Adrenal gland (tissue), 12 donors: ENCODE data around the gene ATP13A1. TPM values are rescaled to one million over a fixed set of nuclear protein-coding genes. Genes with fewer than 3 reads are reported as not detected.
A peak's percentile ranks its signal among the peaks of the same experiment; 100 is the strongest.
"Not testable (repeated sequence)": the region's sequence is repeated elsewhere in the genome, so short reads cannot be mapped to it uniquely, and the experiment has no call there.

Experiments
- DNase-seq, 7 donors: peaks; one replicate each; pipeline ENCODE4 v3.0.0-alpha.2; 2019 to 2020
- H3K27ac ChIP-seq, 5 donors: fragments of 200-600 bp; sonication (generic) in 4 of 5; 1 replicate in 3 of 5; 2 replicates in 2 of 5; pipeline versions ENCODE4 v1.5.1 to v1.8.0; 2016 to 2020; ENCODE audit warnings: mild to moderate bottlenecking in 1 of 5
- H3K27me3 ChIP-seq: fragments of 200-600 bp; 2 replicates; pipeline ENCODE4 v1.8.0; 2021
- H3K36me3 ChIP-seq, 2 donors: fragments of 200-600 bp; replicated peaks in 1 of 2; 1 replicate in 1 of 2; 2 replicates in 1 of 2; pipeline versions ENCODE4 v1.5.1 to v1.8.0; 2018 to 2022
- H3K4me1 ChIP-seq, 2 donors: fragments of 200-600 bp; replicated peaks in 1 of 2; 1 replicate in 1 of 2; 2 replicates in 1 of 2; pipeline versions ENCODE4 v1.5.1 to v1.8.0; 2018 to 2021
- H3K4me3 ChIP-seq, 4 donors: fragments of 200-600 bp; sonication (generic) in 3 of 4; one replicate each; pipeline ENCODE4 v1.5.1; 2016 to 2018
- H3K9me3 ChIP-seq, 3 donors: fragments of 200-600 bp; sonication (generic) in 1 of 3; replicated peaks in 1 of 3; 1 replicate in 2 of 3; 2 replicates in 1 of 3; pipeline versions ENCODE4 v1.5.1 to v1.8.0; 2016 to 2021
- CTCF ChIP-seq, 6 experiments: fragments of 450-650 bp in 4 of 6; fragments of 200-600 bp in 2 of 6; sonication (generic) in 1 of 6; IDR thresholded peaks; 1 replicate in 5 of 6; 2 replicates in 1 of 6; pipeline versions ENCODE4 v1.5.1 to v1.8.0; 2016 to 2021; ENCODE audit warnings: antibody characterized with exemption in 6 of 6, mild to moderate bottlenecking in 2 of 6, moderate library complexity in 1 of 6
- POLR2A ChIP-seq, 2 donors: fragments of 450-650 bp; IDR thresholded peaks; one replicate each; pipeline ENCODE4 v1.6.1; 2017; ENCODE audit warnings: antibody characterized with exemption in 2 of 2, mild to moderate bottlenecking in 2 of 2, moderate library complexity in 1 of 2
- WGBS, 4 donors: extraction: QIAGEN DNeasy Blood & Tissue Kit in 2 of 4; methylation state at CpG; one replicate each; pipeline versions ENCODE4 v1.1.5 to v1.1.7; 2013 to 2017; 5-methylcytosine and 5-hydroxymethylcytosine counted together
- intact Hi-C, 2 donors: fragments of 100-400 bp; cut with DNase I; formaldehyde crosslinking; loops; one replicate each; pipeline versions ENCODE4 v1.14.1 to v1.15.0; 2022 to 2023
- polyA plus RNA-seq, 3 donors: library from polyadenylated mRNA; stranded (reverse); fragments of 200-250 nt in 2 of 3; fragments of 350-450 nt in 1 of 3; fragmentation: Illumina TruSeq in 1 of 3; extraction: RNeasy Lipid Tissue Mini Kit (QIAGEN cat#74804) in 1 of 3; gene quantifications; one replicate each; pipeline ENCODE4 v1.2.3, GENCODE V29; 2013 to 2014
- total RNA-seq, 9 donors: library from RNA; depleted of rRNA in 4 of 9; stranded (reverse); fragments of >200 nt in 4 of 9; fragments of 120-200 nt in 1 of 9; fragmentation: NEBNext Ultra II Directional in 1 of 9; extraction: Animal tissue kit (Norgen Biotek cat#: 25700) in 1 of 9; gene quantifications; one replicate each; pipeline versions ENCODE4 v1.1.0 to v1.2.4, GENCODE V29; 2013 to 2023
- donor health status: healthy with polysubstance abuse.
- donor health status: Bipolar disorder and iron deficiency.
- donor health status: DM: yes; HTN: yes; CAD: no.
- donor health status: DM: no; HTN: no; CAD: no.
- donor health status: DM: no; HTN: no; CAD: no.
- donor health status: DM: yes; HTN: yes; CAD: no.

Gene ATP13A1
- total and polyA plus RNA-seq, 12 donors, result 18.7 to 195 (median 90.9) TPM

DNA sequence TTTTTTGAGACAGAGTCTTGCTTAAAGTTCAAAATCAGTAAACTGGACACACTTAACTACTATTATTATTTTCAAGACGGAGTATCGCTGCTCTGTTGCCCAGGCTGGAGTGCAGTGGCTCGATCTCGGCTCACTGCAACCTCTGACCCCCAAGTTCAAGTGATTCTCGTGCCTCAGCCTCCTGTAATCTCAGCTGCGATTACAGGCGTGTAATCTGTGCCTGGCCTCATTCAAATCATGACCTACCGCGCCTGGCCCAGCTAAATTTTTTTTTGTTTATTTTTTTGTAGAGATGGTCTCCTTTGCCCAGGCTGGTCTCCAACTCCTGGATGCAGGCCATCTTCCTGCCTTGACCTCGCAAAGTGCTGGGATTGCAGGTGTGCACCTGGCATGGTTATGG lies 28.2 kb upstream of the ATP13A1 start:
- 86 to 97% (median 88%) methylated on average over 10 of the region's 10 CpGs for WGBS, 4 donors
- no peak overlapping the region for H3K27ac ChIP-seq
- no peaks in the 10 kb centered on the region for H3K9me3 ChIP-seq
- H3K27me3 ChIP-seq, result no peaks in the 10 kb centered on the region
- intact Hi-C loops, result no loop called here
- TF ChIP-seq CTCF (IDR thresholded peaks at IDR 0.05) (no peak), POLR2A (IDR thresholded peaks at IDR 0.05) (no peak)
- no peaks in the 10 kb centered on the region for H3K4me1 ChIP-seq
- no peak overlapping the region for H3K4me3 ChIP-seq
- no peak for DNase-seq
- no peaks in the 10 kb centered on the region for H3K36me3 ChIP-seq

DNA sequence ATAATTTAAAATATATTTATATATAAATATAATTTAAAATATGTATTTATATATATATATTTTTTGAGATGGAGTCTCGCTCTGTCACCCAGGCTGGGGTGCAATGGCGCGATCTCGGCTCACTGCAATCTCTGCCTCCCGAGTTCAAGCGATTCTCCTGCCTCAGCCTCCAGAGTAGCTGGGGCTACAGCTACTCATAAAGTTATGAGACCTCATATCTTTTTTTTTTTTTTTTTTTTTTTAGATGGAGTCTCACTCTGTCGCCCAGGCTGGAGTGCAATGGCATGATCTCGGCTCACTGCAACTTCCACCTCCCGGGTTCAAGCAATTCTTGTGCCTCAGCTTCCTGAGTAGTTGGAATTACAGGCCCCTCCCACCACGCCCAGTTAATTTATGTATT lies 25.5 kb upstream of the ATP13A1 start:
- peak in 1 of 7 donors; percentile 49 for DNase-seq
- intact Hi-C loops, H3K27ac ChIP-seq, H3K9me3 ChIP-seq, H3K4me1 ChIP-seq, H3K27me3 ChIP-seq, H3K36me3 ChIP-seq, H3K4me3 ChIP-seq: not testable (repeated sequence)
- WGBS, 4 donors, result 97 to 98% (median 97%) methylated on average over 10 of the region's 10 CpGs

DNA sequence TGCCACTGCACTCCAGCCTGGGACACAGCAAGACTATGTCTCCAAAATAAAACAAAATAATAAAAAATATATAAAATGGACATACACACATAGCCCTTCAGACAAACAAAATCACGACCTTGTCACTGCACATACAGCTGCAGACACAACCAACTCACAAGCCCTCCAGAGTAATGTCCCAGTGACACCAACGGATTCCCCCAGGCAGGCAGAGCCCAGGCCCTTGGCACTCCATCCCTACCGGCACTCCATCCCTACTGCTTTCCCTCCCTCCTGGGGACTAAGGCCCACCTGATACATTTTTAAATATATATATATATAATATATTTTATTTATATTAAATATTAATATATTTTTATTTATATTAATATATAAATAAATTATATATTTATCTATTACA lies 23.6 kb upstream of the ATP13A1 start:
- no peak for TF ChIP-seq POLR2A (IDR thresholded peaks at IDR 0.05)
- no peak for TF ChIP-seq CTCF (IDR thresholded peaks at IDR 0.05)
- 92 to 95% (median 93%) methylated on average over 3 of the region's 3 CpGs for WGBS, 4 donors
- DNase-seq, result peak in 1 of 7 donors; percentile 49
- Histone ChIP-seq H3K4me3 (no peak overlapping the region), H3K27ac (no peak overlapping the region), H3K9me3 (peaks cover 0 to 8% (median 0%) of the 10 kb centered on the region in 3 donors), H3K4me1 (no peaks in the 10 kb centered on the region), H3K27me3 (no peaks in the 10 kb centered on the region), H3K36me3 (no peaks in the 10 kb centered on the region)
- intact Hi-C loops, result no loop called here

DNA sequence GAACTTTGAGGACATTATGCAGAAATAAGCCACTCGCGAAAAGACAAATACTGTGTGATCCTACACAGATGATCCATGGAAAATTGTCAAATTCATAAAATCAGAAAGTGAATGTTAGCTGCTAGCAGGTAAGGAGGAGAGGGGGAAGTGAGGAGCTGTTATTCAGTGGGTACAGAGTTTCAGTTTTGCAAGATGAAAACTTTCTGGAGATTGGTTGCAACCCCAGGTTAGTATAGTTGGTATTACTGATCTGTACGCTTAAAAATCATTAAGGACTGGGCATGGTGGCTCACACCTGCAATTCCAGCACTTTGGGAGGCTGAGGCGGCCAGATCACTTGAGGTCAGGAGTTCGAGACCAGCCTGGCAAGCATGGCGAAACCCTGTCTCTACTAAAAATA lies 23.1 kb upstream of the ATP13A1 start:
- no peak for DNase-seq
- H3K4me3 ChIP-seq, result no peak overlapping the region
- H3K4me1 ChIP-seq, result no peaks in the 10 kb centered on the region
- no peaks in the 10 kb centered on the region for H3K36me3 ChIP-seq
- H3K9me3 ChIP-seq, result peaks cover 0 to 8% (median 0%) of the 10 kb centered on the region in 3 donors
- TF ChIP-seq CTCF (IDR thresholded peaks at IDR 0.05), result no peak
- TF ChIP-seq POLR2A (IDR thresholded peaks at IDR 0.05), result no peak
- no peaks in the 10 kb centered on the region for H3K27me3 ChIP-seq
- intact Hi-C loops, result no loop called here
- WGBS, 4 donors, result 91 to 98% (median 96%) methylated on average over 6 of the region's 6 CpGs
- H3K27ac ChIP-seq, result no peak overlapping the region

GRCh38 chr19:19686119-19686518 lies 22.6 kb upstream of the ATP13A1 start:
- H3K27me3 ChIP-seq, H3K9me3 ChIP-seq, intact Hi-C loops, H3K36me3 ChIP-seq, H3K4me1 ChIP-seq, H3K4me3 ChIP-seq, H3K27ac ChIP-seq: not testable (repeated sequence)
- 94 to 98% (median 96%) methylated on average over 15 of the region's 15 CpGs for WGBS, 4 donors
- DNase-seq, result peak in 1 of 7 donors; percentile 44
